Endothelial cell of umbilical vein (primary cell): ENCODE data around the gene TAMALIN. TPM values are rescaled to one million over a fixed set of nuclear protein-coding genes. Genes with fewer than 3 reads are reported as not detected.

Experiments
- BruUV-seq: library from RNA; stranded (reverse); fragments of 400-500 nt; replicated peaks from 2 replicates; lab custom pipeline; 2021; lab: Mats Ljungman, UMichigan
- CTCF ChIA-PET: fragments of 300-600, 350-600 bp; sonication (Branson Sonifier 250); formaldehyde crosslinking; loops from one replicate; lab custom pipeline; 2021; ENCODE audit warnings: antibody characterized with exemption, inconsistent platforms; lab: Charles Lee
- POLR2A ChIA-PET: fragments of 300-600, 350-600 bp; sonication (Branson Sonifier 250); formaldehyde crosslinking; loops from one replicate; lab custom pipeline; 2021; ENCODE audit warnings: antibody characterized with exemption, inconsistent platforms; lab: Charles Lee
- DNase-seq: peaks from one replicate; pipeline ENCODE4 v3.0.0-alpha.2; 2011; ENCODE audit warnings: low read depth, low spot score
- FAIRE-seq: peaks from 2 replicates; lab custom pipeline; 2011; peaks lifted over from hg19 to GRCh38; lab: Jason Lieb, UNC
- H2AFZ ChIP-seq: 2 replicates; pipeline ENCODE4 v1.6.0; 2012; ENCODE audit warnings: low read depth, low read length, control low read depth, inconsistent platforms
- H3K27ac ChIP-seq: 2 replicates; pipeline ENCODE4 v1.5.1; 2011; ENCODE audit warnings: low read depth, mild to moderate bottlenecking, control low read depth, low read length, moderate library complexity; ENCODE audit not compliant: insufficient read depth
- H3K27me3 ChIP-seq, 2 experiments: 2 replicates each; pipeline versions ENCODE4 v1.6.0 to v1.6.1; 2011; ENCODE audit warnings: low read length in 2 of 2, mixed read lengths in 1 of 2; ENCODE audit not compliant: control insufficient read depth in 2 of 2, insufficient read depth in 2 of 2
- H3K36me3 ChIP-seq, 2 experiments: 2 replicates in 1 of 2; 3 replicates in 1 of 2; pipeline ENCODE4 v1.5.1; 2011; ENCODE audit warnings: low read length in 2 of 2, mild to moderate bottlenecking in 1 of 2, moderate library complexity in 1 of 2; ENCODE audit not compliant: control insufficient read depth in 2 of 2, insufficient read depth in 2 of 2; ENCODE audit errors: extremely low read depth in 1 of 2
- H3K4me1 ChIP-seq: 3 replicates; pipeline ENCODE4 v1.5.1; 2011; ENCODE audit warnings: mild to moderate bottlenecking, low read length; ENCODE audit not compliant: control insufficient read depth, insufficient read depth; ENCODE audit errors: extremely low read depth
- H3K4me2 ChIP-seq: 2 replicates; pipeline ENCODE4 v1.6.1; 2011; ENCODE audit warnings: low read length, control low read depth, mixed read lengths; ENCODE audit not compliant: insufficient read depth
- H3K4me3 ChIP-seq, 3 experiments: fragments of 200-600 bp in 1 of 3; sonication (generic), shearing (Covaris generic) in 1 of 3; replicated peaks in 1 of 3; 2 replicates each; pipeline ENCODE4 v1.5.1; 2011 to 2016; ENCODE audit warnings: control low read depth in 3 of 3, low read length in 3 of 3, mild to moderate bottlenecking in 2 of 3, inconsistent platforms in 1 of 3, low read depth in 1 of 3, moderate library complexity in 1 of 3; ENCODE audit not compliant: insufficient read depth in 1 of 3
- H3K79me2 ChIP-seq: 2 replicates; pipeline ENCODE4 v1.6.0; 2012; ENCODE audit warnings: low read length, inconsistent platforms; ENCODE audit not compliant: control insufficient read depth, insufficient read depth
- H3K9ac ChIP-seq: replicated peaks from 2 replicates; pipeline ENCODE3; 2011; ENCODE audit warnings: low read length, control low read depth; ENCODE audit not compliant: insufficient read depth; ENCODE audit errors: extremely low read depth
- H3K9me1 ChIP-seq: replicated peaks from 3 replicates; pipeline ENCODE4 v1.6.0; 2011; ENCODE audit warnings: mild to moderate bottlenecking, low read length; ENCODE audit not compliant: control insufficient read depth, insufficient read depth; ENCODE audit errors: extremely low read depth
- H3K9me3 ChIP-seq: replicated peaks from 2 replicates; pipeline ENCODE4 v1.5.1; 2012; ENCODE audit warnings: low read length, inconsistent platforms; ENCODE audit not compliant: control insufficient read depth, insufficient read depth
- H4K20me1 ChIP-seq: replicated peaks from 2 replicates; pipeline ENCODE3; 2011; ENCODE audit warnings: mild to moderate bottlenecking, low read length; ENCODE audit not compliant: control insufficient read depth, insufficient read depth; ENCODE audit errors: extremely low read depth
- EZH2 ChIP-seq: IDR thresholded peaks from 2 replicates; pipeline ENCODE4 v1.6.1; 2012; ENCODE audit warnings: borderline replicate concordance, low read depth, mild to moderate bottlenecking, moderate library complexity, low read length, inconsistent platforms; ENCODE audit not compliant: severe bottlenecking
- FOS ChIP-seq: IDR thresholded peaks from 2 replicates; pipeline ENCODE4 v1.6.1; 2011; ENCODE audit warnings: mild to moderate bottlenecking, low read length, moderate library complexity, borderline replicate concordance; ENCODE audit not compliant: insufficient read depth
- GATA2 ChIP-seq: IDR thresholded peaks from 2 replicates; pipeline ENCODE4 v1.7.0; 2011; ENCODE audit warnings: low read depth, mild to moderate bottlenecking, moderate library complexity, mixed read lengths, low read length; ENCODE audit not compliant: insufficient read length, insufficient read depth
- JUN ChIP-seq: IDR thresholded peaks from 2 replicates; pipeline ENCODE4 v1.6.1; 2011; ENCODE audit warnings: borderline replicate concordance, low read depth; ENCODE audit not compliant: insufficient read length, insufficient read depth
- MAX ChIP-seq: IDR thresholded peaks from 2 replicates; pipeline ENCODE4 v1.6.1; 2011; ENCODE audit not compliant: insufficient read depth, insufficient read length
- MYC ChIP-seq: IDR thresholded peaks from one replicate; pipeline ENCODE4 v1.6.1; 2011; ENCODE audit warnings: mild to moderate bottlenecking, low read depth, low read length
- POLR2A ChIP-seq: IDR thresholded peaks from 2 replicates; pipeline ENCODE4 v1.6.1; 2012; ENCODE audit warnings: low read depth, mild to moderate bottlenecking, control low read depth, low read length
- POLR2AphosphoS5 ChIP-seq: IDR thresholded peaks from 2 replicates; pipeline ENCODE4 v1.6.1; 2012; ENCODE audit warnings: low read depth, mild to moderate bottlenecking, control low read depth, low read length, moderate library complexity; ENCODE audit not compliant: insufficient read depth
- dilution Hi-C: fragments of 300-500 bp; cut with MboI; formaldehyde crosslinking; loops from one replicate; pipeline ENCODE4 v1.15.0; 2019; ENCODE audit warnings: low sequenced_read_pairs; ENCODE audit not compliant: extremely low pct_ligation_motif_present
- intact Hi-C: fragments of 100-400 bp; cut with micrococcal nuclease; formaldehyde crosslinking; loops from one replicate; pipeline ENCODE4 v1.10.0; 2022
- polyA plus RNA-seq, 4 experiments: library from polyadenylated mRNA; depleted of rRNA in 3 of 4; stranded (reverse) in 3 of 4; unstranded in 1 of 4; fragments of >200 nt; gene quantifications; 2 replicates each; pipeline versions ENCODE4 v1.2.1 to v1.2.3, GENCODE V29; 2011 to 2012; ENCODE audit warnings: missing spikeins in 1 of 4
- total RNA-seq: library from RNA; stranded (reverse); gene quantifications from 2 replicates; pipeline ENCODE4 v1.2.3, GENCODE V29; 2021
- TF ChIP-seq, protein P1 (sequence below), 2 donors: IDR thresholded peaks; 1 replicate in 1 of 2; 2 replicates in 1 of 2; pipeline ENCODE4 v1.5.1; 2011; ENCODE audit warnings: low read length in 2 of 2, mild to moderate bottlenecking in 2 of 2, moderate library complexity in 2 of 2, control low read depth in 1 of 2, inconsistent platforms in 1 of 2, low read depth in 1 of 2; ENCODE audit not compliant: insufficient read depth in 1 of 2; ENCODE audit errors: extremely low read depth in 1 of 2

TAMALIN gene
- total and polyA plus RNA-seq, 2 donors (not counting 3 experiments of a cell fraction or from before 2014, with no cell fraction given) = 53.3 to 87.5 TPM

GRCh38 chr12:52032446-52032803, 25.7 kb downstream of the TAMALIN start:
- DNase-seq = peak; percentile 56
- Histone ChIP-seq H3K4me1 (peaks cover 18% of the 10 kb centered on the region), H3K79me2 (no peaks in the 10 kb centered on the region), H3K4me3 (peak overlapping the region in 2 of 3 experiments; percentile 14 to 60), H3K9me1 (no peaks in the 10 kb centered on the region), H3K36me3 (no peaks in the 10 kb centered on the region), H3K9me3 (no peaks in the 10 kb centered on the region), H3K27me3 (no peaks in the 10 kb centered on the region), H3K27ac (peak overlapping the region; percentile 68), H4K20me1 (no peaks in the 10 kb centered on the region), H2AFZ (peak overlapping the region; percentile 76), H3K9ac (peak overlapping the region; percentile 78), H3K4me2 (peak overlapping the region; percentile 92)
- dilution Hi-C loops = no loop called here
- intact Hi-C loops = no loop called here
- CTCF ChIA-PET = interaction anchor here (0.6 to 6.7 kb wide), 26 partner anchors 9 to 949 kb away, joined by 3 to 68 read pairs (median 5); partner anchors contain the start of genes ATG101, NR4A1 and TAMALIN
- TF ChIP-seq GATA2 = no peak
- TF ChIP-seq MYC = no peak
- TF ChIP-seq, protein P1, sequence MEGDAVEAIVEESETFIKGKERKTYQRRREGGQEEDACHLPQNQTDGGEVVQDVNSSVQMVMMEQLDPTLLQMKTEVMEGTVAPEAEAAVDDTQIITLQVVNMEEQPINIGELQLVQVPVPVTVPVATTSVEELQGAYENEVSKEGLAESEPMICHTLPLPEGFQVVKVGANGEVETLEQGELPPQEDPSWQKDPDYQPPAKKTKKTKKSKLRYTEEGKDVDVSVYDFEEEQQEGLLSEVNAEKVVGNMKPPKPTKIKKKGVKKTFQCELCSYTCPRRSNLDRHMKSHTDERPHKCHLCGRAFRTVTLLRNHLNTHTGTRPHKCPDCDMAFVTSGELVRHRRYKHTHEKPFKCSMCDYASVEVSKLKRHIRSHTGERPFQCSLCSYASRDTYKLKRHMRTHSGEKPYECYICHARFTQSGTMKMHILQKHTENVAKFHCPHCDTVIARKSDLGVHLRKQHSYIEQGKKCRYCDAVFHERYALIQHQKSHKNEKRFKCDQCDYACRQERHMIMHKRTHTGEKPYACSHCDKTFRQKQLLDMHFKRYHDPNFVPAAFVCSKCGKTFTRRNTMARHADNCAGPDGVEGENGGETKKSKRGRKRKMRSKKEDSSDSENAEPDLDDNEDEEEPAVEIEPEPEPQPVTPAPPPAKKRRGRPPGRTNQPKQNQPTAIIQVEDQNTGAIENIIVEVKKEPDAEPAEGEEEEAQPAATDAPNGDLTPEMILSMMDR (IDR thresholded peaks at IDR 0.05; ENCODE audit: extremely low read depth in 1 of 2, insufficient read depth in 1 of 2, low read depth in 1 of 2, low read length in 2 of 2) = no peak
- no peak for TF ChIP-seq MAX
- TF ChIP-seq EZH2 = no peak
- TF ChIP-seq POLR2A = no peak
- TF ChIP-seq POLR2AphosphoS5 = no peak
- no peak for TF ChIP-seq JUN
- no peak for TF ChIP-seq FOS
- POLR2A ChIA-PET = interaction anchor here (0.6 to 1.4 kb wide), 7 partner anchors 12 to 37 kb away, joined by 3 to 15 read pairs (median 4); partner anchors contain the start of genes ATG101 and TAMALIN
- FAIRE-seq = no peak
- BruUV-seq = TSS peak; percentile 53
